Breast epithelium (tissue), 3 donors: ENCODE results near the gene BDKRB2.

Experiments used
- CTCF ChIP-seq, 3 donors: fragments of 450-650 bp; IDR thresholded peaks; one replicate each; pipeline ENCODE4 v1.5.1; 2016 to 2017; ENCODE audit warnings: antibody characterized with exemption in 3 of 3, mild to moderate bottlenecking in 3 of 3, moderate library complexity in 3 of 3
- POLR2A ChIP-seq: fragments of 450-650 bp; IDR thresholded peaks from one replicate; pipeline ENCODE4 v1.6.1; 2016; ENCODE audit warnings: antibody characterized with exemption, mild to moderate bottlenecking, moderate library complexity

- TF ChIP-seq CTCF (IDR thresholded peaks at IDR 0.05) (no peak), POLR2A (no peak)
Observed at GRCh38 chr14:96287856-96288255, 83.2 kb downstream of the BDKRB2 start.
